ENCODE results near the gene PSTPIP2. TPM values are rescaled to one million over a fixed set of nuclear protein-coding genes. Genes with fewer than 3 reads are reported as not detected.

PSTPIP2 gene
- total and polyA plus RNA-seq, 9 of the 15 experiments (the other 6 are each of a cell fraction or from before 2014, with no cell fraction given) = 14.0 to 45.7 (median 27.1) TPM

DNA sequence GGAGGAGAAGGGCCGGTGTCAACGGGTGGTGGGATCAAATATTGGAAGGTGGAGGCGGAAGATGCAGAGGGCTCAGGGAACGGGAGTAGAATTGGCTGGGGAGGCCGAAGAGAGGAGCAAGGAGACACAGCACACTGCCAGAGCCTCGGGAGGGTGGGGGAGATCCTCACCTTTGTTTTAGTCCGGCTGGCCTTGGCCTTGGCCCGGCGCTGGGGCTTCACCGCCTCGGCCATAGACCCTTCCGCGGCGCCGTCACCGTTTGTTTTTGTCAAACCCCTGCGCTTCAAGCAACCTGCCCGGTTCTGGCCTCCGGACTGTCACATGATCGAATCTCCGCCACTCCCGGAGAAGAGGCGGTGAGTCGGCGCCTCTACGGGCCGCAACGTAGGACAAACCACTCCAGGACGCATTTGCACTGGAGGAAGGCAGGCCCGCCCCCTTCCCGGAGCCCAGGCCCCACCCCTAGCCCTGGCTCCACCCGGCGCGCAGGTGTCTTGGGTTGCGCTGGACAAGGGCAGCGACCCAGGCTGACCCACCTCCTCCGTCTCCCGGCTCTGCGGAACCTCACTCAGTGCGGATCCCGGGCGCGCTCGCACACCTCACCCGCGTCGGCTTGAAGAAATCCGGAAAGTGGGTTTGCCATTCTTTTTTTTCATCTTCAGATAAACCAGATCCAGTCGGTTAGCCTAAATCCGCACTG is 104.9 kb downstream of the PSTPIP2 start, which contains the start of gene EPG5 (continued):
- TF ChIP-seq, protein P1, sequence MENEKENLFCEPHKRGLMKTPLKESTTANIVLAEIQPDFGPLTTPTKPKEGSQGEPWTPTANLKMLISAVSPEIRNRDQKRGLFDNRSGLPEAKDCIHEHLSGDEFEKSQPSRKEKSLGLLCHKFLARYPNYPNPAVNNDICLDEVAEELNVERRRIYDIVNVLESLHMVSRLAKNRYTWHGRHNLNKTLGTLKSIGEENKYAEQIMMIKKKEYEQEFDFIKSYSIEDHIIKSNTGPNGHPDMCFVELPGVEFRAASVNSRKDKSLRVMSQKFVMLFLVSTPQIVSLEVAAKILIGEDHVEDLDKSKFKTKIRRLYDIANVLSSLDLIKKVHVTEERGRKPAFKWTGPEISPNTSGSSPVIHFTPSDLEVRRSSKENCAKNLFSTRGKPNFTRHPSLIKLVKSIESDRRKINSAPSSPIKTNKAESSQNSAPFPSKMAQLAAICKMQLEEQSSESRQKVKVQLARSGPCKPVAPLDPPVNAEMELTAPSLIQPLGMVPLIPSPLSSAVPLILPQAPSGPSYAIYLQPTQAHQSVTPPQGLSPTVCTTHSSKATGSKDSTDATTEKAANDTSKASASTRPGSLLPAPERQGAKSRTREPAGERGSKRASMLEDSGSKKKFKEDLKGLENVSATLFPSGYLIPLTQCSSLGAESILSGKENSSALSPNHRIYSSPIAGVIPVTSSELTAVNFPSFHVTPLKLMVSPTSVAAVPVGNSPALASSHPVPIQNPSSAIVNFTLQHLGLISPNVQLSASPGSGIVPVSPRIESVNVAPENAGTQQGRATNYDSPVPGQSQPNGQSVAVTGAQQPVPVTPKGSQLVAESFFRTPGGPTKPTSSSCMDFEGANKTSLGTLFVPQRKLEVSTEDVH (IDR thresholded peaks at IDR 0.05; ENCODE audit: low read depth, partially characterized antibody) = no peak
- TF ChIP-seq SIN3A (IDR thresholded peaks at IDR 0.05; ENCODE audit: borderline replicate concordance in 2 of 2, control insufficient read depth in 1 of 2, low read depth in 2 of 2, low read length in 2 of 2) (peak in 1 of 2 experiments; percentile 69; a peak in 1 of 4 replicates), HDAC6 (IDR thresholded peaks at IDR 0.05; ENCODE audit: low read depth, low read length) (no peak), XRCC3 (IDR thresholded peaks at IDR 0.05) (no peak), CBX2 (IDR thresholded peaks at IDR 0.05; ENCODE audit: insufficient read depth, low read length, poor library complexity, severe bottlenecking) (no peak), ZKSCAN3 (CRISPR knock-in tag; IDR thresholded peaks at IDR 0.05) (no peak), FOS (IDR thresholded peaks at IDR 0.05; ENCODE audit: extremely low read depth, insufficient read length) (no peak), MCM7 (IDR thresholded peaks at IDR 0.05) (no peak), ERF (CRISPR knock-in tag; IDR thresholded peaks at IDR 0.05) (no peak), BCOR (IDR thresholded peaks at IDR 0.05) (no peak), CHD4 (IDR thresholded peaks at IDR 0.05; ENCODE audit: insufficient read depth, insufficient replicate concordance, low read depth, low read length, poor library complexity, severe bottlenecking) (no peak), FUS (optimal IDR thresholded peaks at IDR 0.05; ENCODE audit: low read depth, low read length) (no peak)
- TF ChIP-seq, protein P2, sequence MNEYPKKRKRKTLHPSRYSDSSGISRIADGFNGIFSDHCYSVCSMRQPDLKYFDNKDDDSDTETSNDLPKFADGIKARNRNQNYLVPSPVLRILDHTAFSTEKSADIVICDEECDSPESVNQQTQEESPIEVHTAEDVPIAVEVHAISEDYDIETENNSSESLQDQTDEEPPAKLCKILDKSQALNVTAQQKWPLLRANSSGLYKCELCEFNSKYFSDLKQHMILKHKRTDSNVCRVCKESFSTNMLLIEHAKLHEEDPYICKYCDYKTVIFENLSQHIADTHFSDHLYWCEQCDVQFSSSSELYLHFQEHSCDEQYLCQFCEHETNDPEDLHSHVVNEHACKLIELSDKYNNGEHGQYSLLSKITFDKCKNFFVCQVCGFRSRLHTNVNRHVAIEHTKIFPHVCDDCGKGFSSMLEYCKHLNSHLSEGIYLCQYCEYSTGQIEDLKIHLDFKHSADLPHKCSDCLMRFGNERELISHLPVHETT (CRISPR knock-in tag; conservative IDR thresholded peaks at IDR 0.05 in 1 of 2, IDR thresholded peaks at IDR 0.05 in 1 of 2) = peak in 1 of 2 experiments; percentile 70; a peak in 2 of 4 replicates
- TF ChIP-seq, protein P3, sequence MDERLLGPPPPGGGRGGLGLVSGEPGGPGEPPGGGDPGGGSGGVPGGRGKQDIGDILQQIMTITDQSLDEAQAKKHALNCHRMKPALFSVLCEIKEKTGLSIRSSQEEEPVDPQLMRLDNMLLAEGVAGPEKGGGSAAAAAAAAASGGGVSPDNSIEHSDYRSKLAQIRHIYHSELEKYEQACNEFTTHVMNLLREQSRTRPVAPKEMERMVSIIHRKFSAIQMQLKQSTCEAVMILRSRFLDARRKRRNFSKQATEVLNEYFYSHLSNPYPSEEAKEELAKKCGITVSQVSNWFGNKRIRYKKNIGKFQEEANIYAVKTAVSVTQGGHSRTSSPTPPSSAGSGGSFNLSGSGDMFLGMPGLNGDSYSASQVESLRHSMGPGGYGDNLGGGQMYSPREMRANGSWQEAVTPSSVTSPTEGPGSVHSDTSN (CRISPR knock-in tag; IDR thresholded peaks at IDR 0.05; ENCODE audit: low read depth) = no peak
- TF ChIP-seq, protein P3 (tag; conservative IDR thresholded peaks at IDR 0.05; ENCODE audit: low read depth) = no peak
- TF ChIP-seq, protein P4, sequence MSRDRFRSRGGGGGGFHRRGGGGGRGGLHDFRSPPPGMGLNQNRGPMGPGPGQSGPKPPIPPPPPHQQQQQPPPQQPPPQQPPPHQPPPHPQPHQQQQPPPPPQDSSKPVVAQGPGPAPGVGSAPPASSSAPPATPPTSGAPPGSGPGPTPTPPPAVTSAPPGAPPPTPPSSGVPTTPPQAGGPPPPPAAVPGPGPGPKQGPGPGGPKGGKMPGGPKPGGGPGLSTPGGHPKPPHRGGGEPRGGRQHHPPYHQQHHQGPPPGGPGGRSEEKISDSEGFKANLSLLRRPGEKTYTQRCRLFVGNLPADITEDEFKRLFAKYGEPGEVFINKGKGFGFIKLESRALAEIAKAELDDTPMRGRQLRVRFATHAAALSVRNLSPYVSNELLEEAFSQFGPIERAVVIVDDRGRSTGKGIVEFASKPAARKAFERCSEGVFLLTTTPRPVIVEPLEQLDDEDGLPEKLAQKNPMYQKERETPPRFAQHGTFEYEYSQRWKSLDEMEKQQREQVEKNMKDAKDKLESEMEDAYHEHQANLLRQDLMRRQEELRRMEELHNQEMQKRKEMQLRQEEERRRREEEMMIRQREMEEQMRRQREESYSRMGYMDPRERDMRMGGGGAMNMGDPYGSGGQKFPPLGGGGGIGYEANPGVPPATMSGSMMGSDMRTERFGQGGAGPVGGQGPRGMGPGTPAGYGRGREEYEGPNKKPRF (IDR thresholded peaks at IDR 0.05; ENCODE audit: low read depth, low read length) = no peak
